Naive B cell (primary cell): ENCODE measurements around the gene RALGPS1. TPM values are rescaled to one million over a fixed set of nuclear protein-coding genes. Genes with fewer than 3 reads are reported as not detected.
A peak's percentile ranks its signal among the peaks of the same experiment; 100 is the strongest.

Experiments
- ATAC-seq, 2 donors: fragments of 150-1000 bp; cut with Tn5 transposase; 2 replicates each; pipeline ENCODE4 v1.10.0; 2021; ENCODE audit warnings: low read depth in 2 of 2, mild to moderate bottlenecking in 2 of 2, moderate library complexity in 2 of 2
- DNase-seq: peaks from one replicate; pipeline ENCODE4 v3.0.0; 2022
- H3K27ac Mint-ChIP-seq, 6 donors: one replicate each; pipeline ENCODE4 v1.8.0; 2020 to 2022; ENCODE audit warnings: mild to moderate bottlenecking in 6 of 6, mixed read lengths in 6 of 6, moderate library complexity in 5 of 6, inconsistent platforms in 2 of 6
- H3K27me3 Mint-ChIP-seq, 3 donors: one replicate each; pipeline ENCODE4 v1.8.0; 2021 to 2022; ENCODE audit warnings: mixed read lengths in 3 of 3, mild to moderate bottlenecking in 1 of 3
- H3K36me3 Mint-ChIP-seq, 2 donors: one replicate each; pipeline ENCODE4 v1.8.0; 2020 to 2022; ENCODE audit warnings: mixed read lengths in 2 of 2, inconsistent platforms in 1 of 2, mild to moderate bottlenecking in 1 of 2
- H3K4me1 Mint-ChIP-seq, 3 donors: one replicate each; pipeline ENCODE4 v1.8.0; 2020 to 2022; ENCODE audit warnings: mixed read lengths in 3 of 3, inconsistent platforms in 1 of 3, mild to moderate bottlenecking in 1 of 3, moderate library complexity in 1 of 3
- H3K4me3 Mint-ChIP-seq, 8 donors: one replicate each; pipeline ENCODE4 v1.8.0; 2020 to 2022; ENCODE audit warnings: mild to moderate bottlenecking in 8 of 8, mixed read lengths in 8 of 8, moderate library complexity in 8 of 8, inconsistent platforms in 2 of 8
- H3K9me3 Mint-ChIP-seq, 7 donors: one replicate each; pipeline ENCODE4 v1.8.0; 2020 to 2022; ENCODE audit warnings: mixed read lengths in 7 of 7, mild to moderate bottlenecking in 5 of 7, inconsistent platforms in 2 of 7, moderate library complexity in 1 of 7
- polyA plus RNA-seq, 6 donors: library from polyadenylated mRNA; unstranded; fragments of 300-500 nt; fragmentation: Illumina TruSeq; gene quantifications; one replicate each; pipeline ENCODE4 v1.2.3, GENCODE V29; 2021; ENCODE audit warnings: low read depth in 6 of 6

The RALGPS1 gene
- polyA plus RNA-seq, 6 donors from 2014 or later, result 3.0 to 7.9 (median 5.4) TPM

DNA sequence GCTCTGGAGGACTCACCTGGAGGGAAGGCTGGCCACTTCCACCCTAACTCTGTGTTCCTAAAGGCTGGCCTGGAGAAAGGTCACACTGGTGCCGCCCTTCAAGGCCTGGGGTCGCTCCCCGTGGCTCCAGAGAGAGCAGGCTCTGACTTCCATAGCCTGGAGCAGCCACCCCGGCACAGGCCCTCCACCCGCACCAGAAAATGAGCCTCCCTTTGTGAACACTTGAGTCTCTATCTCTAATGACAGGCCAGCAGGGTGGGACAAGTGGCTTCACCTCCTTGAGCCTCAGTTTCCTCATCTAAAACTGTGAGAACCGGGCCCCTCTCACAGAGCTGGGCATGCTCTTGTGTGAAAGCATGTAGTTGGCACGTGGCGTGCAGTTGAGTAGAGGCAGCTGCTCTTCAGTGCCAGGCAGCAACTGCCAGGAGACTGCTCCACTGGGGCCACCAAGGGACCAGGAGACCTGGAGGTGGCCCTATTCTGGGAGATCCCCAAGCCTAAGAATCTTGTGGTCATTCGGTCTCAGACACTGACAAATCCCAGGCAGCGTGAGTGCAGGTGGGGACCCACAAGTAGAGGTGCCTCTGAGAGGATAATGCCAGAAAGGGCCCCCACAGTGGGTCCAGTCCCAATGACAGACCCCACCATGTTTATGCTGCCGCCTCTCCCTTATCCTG lies 293.3 kb downstream of the RALGPS1 start:
- no peak for ATAC-seq
- DNase-seq, result no peak
- H3K27me3 Mint-ChIP-seq, result no peaks in the 10 kb centered on the region
- H3K27ac Mint-ChIP-seq, result no peak overlapping the region
- H3K4me1 Mint-ChIP-seq, result no peaks in the 10 kb centered on the region
- no peaks in the 10 kb centered on the region for H3K9me3 Mint-ChIP-seq
- no peak overlapping the region for H3K4me3 Mint-ChIP-seq
- H3K36me3 Mint-ChIP-seq, result no peaks in the 10 kb centered on the region

DNA sequence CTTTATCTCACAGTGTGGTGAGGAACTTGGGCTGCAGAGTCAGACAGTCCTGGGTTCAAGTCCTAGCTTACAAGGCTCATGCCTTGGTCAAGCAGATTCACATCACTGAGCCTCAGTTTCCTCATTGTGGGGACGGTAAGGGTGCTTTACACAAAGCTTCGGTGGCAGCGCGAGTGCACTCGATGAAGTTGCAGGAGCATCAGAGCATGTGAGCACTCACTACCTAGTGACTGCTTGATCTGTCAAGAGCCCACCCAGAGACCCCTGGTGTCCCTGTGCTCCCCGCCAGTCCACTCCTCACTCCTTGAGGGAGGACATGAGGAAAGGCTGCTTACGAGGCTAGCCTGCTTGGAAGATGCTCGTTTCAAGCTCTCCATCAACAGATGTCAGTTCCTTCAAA lies 293.8 kb downstream of the RALGPS1 start:
- H3K4me1 Mint-ChIP-seq, result no peaks in the 10 kb centered on the region
- ATAC-seq (no peak), DNase-seq (no peak)
- H3K27ac Mint-ChIP-seq, result no peak overlapping the region
- H3K4me3 Mint-ChIP-seq, result no peak overlapping the region
- H3K36me3 Mint-ChIP-seq, result no peaks in the 10 kb centered on the region
- no peaks in the 10 kb centered on the region for H3K27me3 Mint-ChIP-seq
- H3K9me3 Mint-ChIP-seq, result no peaks in the 10 kb centered on the region

DNA sequence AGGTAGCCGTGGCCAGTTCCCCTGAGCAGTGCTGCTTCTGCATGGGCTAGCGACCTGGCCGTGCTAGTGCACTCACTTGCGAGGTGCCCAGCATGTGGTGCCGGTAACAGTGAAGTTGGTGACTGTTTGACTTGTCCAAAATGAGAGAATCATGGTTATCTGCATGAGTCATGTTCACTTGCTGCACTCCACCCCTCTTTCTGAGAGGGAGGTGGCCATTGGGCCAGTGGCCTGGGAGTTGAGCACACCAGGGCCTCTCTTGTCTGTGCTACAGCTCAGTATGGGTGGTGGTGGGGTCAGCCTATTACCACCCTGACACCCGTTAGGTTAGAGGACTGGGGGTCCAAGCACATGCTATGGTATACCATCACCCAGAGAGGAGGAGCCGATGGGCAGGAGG lies 294.6 kb downstream of the RALGPS1 start:
- no peak for ATAC-seq
- Mint-ChIP-seq H3K27me3 (no peaks in the 10 kb centered on the region), H3K27ac (no peak overlapping the region), H3K36me3 (no peaks in the 10 kb centered on the region), H3K9me3 (no peaks in the 10 kb centered on the region), H3K4me3 (no peak overlapping the region), H3K4me1 (no peaks in the 10 kb centered on the region)
- no peak for DNase-seq

DNA sequence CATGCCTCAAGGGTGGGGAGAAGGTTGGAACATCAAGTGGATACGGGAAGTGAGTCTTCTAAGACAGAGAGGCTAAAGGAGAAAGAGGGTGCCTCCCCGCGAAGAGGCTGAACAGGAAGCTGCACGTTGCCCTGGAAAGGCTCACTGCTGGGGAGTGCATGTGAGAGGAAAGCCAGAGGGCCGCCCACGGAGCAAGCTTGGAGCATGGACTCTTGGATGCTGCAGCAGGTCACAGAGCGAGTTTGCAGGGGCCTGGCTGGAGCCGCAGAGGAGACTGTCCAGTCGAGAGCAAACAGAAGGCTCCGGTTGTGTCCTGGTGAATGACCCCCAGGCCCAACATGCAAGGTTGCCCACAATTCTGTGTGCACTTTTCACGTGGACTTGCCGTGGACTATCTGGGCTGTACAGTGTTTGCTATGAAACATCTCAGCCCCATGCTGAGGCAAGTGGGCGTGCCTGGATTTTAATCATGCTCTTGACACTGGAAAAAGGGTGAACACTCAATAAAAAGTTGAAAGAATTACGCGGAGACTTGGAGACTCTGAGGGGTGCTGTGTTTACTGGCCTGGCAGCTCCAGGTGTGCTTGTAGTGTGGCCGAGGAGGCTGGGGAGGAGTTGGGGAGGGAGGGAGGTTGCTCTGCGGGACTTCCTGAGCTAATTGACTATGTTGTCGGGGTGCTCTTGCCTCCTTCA lies 295.5 kb downstream of the RALGPS1 start:
- Mint-ChIP-seq H3K4me1 (peaks cover 2 to 7% (median 5%) of the 10 kb centered on the region in 3 donors), H3K36me3 (no peaks in the 10 kb centered on the region), H3K27me3 (no peaks in the 10 kb centered on the region), H3K9me3 (no peaks in the 10 kb centered on the region), H3K4me3 (peak overlapping the region in 1 of 8 donors; percentile 68), H3K27ac (peak overlapping the region in 1 of 6 donors; percentile 68)
- no peak for ATAC-seq
- DNase-seq, result no peak

DNA sequence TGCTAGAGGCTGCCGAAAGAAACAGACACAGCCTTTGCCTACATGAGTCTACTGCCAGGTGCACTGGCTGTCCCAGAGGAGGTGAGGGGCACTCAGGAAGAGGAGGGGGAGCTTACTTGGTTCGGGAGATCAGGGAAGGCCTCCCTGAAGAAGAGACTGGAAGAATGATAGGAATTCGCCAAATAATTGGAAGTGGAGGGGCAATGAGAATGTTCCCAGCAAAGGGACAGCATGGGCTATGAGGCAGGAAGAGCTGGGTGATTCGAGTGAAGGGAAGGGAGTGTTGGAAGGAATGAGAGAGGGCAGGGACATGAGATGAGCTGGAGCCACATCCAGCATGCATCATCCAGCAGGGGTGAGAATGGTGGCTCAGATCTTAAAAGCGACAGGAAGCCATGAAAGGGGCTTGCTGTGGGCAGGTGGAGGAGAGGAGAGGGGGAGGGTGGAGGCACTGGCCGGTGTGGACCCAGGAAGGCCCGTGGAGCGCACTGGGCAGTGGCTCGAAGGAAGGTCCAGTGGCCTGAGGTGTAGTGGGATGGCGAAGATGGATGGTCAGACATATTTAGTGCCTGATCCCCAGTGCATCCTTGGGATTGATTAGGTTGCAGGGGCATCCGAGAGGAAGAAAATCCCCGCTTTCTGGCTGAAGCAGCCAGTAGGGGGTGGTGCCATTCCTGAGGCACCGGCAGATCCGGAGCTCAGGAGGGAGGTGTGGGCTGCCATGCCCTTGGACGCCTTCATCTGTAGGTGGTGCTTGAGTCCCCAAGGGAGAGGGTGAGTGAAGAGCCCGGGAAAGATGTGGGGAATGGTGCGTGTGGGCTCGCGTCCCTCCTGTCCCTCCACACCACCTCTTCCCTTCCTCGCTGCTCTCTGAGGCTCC lies 296.5 kb downstream of the RALGPS1 start:
- peaks cover 2 to 7% (median 5%) of the 10 kb centered on the region in 3 donors for H3K4me1 Mint-ChIP-seq
- DNase-seq (no peak), ATAC-seq (no peak)
- no peaks in the 10 kb centered on the region for H3K36me3 Mint-ChIP-seq
- H3K27ac Mint-ChIP-seq, result no peak overlapping the region
- no peaks in the 10 kb centered on the region for H3K27me3 Mint-ChIP-seq
- no peak overlapping the region for H3K4me3 Mint-ChIP-seq
- H3K9me3 Mint-ChIP-seq, result no peaks in the 10 kb centered on the region

DNA sequence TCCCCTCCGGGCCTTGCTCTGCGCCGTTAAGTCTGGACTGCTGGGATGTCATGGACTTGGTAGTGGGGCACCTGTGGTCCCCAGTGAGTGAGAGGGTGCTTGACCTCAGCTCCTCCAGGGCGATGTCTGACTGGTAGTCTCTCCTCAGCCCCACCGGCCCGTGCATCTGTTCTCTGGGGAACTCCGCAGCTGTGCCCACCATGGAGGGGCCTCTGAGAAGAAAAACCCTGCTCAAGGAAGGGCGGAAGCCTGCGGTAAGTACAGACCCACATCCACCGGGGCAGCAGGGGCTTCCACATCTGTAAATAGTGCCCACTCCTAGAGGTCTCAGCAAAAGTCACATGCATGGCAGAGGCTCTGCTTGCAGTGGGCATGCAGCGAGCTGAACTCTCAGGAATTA lies 297.4 kb downstream of the RALGPS1 start:
- Mint-ChIP-seq H3K4me3 (no peak overlapping the region), H3K27me3 (no peaks in the 10 kb centered on the region), H3K36me3 (no peaks in the 10 kb centered on the region), H3K9me3 (no peaks in the 10 kb centered on the region), H3K27ac (peak overlapping the region in 1 of 6 donors; percentile 58), H3K4me1 (peaks cover 2 to 7% (median 5%) of the 10 kb centered on the region in 3 donors)
- ATAC-seq (no peak), DNase-seq (no peak)

DNA sequence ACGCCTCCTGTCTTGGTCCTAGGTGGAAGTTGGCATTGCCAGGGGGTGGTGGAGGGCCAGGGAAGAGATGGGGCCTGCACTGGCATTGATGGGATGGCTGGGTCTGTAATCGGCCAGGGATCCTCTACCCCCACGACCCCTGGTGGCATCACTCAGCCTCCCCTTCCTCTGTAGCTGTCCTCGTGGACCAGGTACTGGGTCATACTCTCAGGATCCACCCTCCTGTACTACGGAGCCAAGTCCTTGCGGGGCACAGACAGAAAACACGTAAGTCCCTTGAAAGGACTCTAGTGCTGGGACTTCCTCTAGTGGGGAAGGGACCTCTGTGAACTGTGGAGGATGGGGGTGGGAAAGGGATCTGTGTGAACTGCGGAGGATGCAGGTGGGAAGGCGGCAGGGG lies 297.9 kb downstream of the RALGPS1 start:
- H3K4me3 Mint-ChIP-seq, result no peak overlapping the region
- no peaks in the 10 kb centered on the region for H3K9me3 Mint-ChIP-seq
- no peak for ATAC-seq
- no peak for DNase-seq
- H3K27me3 Mint-ChIP-seq, result no peaks in the 10 kb centered on the region
- peak overlapping the region in 1 of 6 donors; percentile 58 for H3K27ac Mint-ChIP-seq
- H3K36me3 Mint-ChIP-seq, result no peaks in the 10 kb centered on the region
- H3K4me1 Mint-ChIP-seq, result peaks cover 2 to 7% (median 5%) of the 10 kb centered on the region in 3 donors

DNA sequence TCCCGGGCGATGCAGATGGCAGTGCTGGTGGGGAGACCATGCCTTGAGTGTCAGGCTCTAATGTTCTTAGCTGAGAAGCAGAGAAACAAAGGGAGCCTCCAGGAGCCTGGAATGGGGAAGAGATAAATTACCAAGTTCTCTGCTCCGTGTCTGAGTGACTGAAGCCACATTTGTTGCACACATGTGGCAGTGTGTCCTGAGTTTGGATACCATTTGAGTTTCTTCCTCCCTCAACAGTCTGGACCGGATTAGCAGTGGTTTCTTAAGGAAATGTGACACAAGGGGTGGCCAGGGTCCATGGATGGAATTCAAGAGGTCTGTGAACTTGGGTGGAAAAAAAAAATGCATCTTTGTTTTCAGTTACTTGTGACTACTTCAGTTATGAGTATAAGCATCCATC lies 299.3 kb downstream of the RALGPS1 start:
- H3K36me3 Mint-ChIP-seq, result no peaks in the 10 kb centered on the region
- no peaks in the 10 kb centered on the region for H3K9me3 Mint-ChIP-seq
- no peak overlapping the region for H3K4me3 Mint-ChIP-seq
- no peaks in the 10 kb centered on the region for H3K27me3 Mint-ChIP-seq
- H3K27ac Mint-ChIP-seq, result no peak overlapping the region
- DNase-seq, result no peak
- no peak for ATAC-seq
- H3K4me1 Mint-ChIP-seq, result peaks cover 2 to 7% (median 5%) of the 10 kb centered on the region in 3 donors

DNA sequence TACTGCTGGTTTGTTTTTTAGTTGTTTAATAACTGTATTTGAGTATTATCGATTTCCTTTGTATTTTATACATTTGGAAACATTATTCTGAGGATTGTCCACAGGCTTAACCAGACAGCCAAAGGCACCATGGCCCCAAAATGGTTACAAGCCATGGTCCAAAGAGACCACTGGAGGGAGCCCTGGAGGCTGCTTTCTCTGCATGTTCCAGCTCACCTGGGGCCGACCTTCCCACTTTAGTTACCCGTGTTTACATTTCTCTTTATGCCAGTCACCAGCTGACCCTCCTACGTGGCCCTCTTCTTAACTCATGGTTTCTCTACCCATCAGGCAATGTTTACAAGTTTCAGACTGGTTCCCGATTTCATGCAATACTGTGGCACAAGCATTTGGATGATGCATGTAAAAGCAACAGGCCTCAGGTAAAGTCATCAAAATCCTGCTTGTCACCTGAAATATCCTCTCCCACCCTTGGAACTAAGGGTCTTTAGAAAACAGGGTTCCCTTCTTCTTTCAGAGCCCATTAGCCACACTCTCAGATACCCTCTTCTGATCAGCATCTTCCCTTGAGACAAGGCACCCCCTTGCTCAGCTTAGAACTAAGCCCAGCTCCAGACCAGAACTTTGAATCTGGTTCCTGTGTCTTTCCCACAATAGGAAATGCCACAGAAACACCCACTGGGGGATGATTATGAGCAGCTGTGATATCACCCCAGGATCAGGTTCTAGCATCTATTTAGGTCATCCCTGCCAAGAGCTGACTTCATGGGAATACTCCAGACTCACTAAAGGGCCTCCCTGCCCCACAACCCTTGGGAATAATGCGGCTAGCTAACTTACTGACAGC lies 300.1 kb downstream of the RALGPS1 start:
- H3K9me3 Mint-ChIP-seq, result no peaks in the 10 kb centered on the region
- peaks cover 2 to 7% (median 5%) of the 10 kb centered on the region in 3 donors for H3K4me1 Mint-ChIP-seq
- DNase-seq, result peak; percentile 45
- no peaks in the 10 kb centered on the region for H3K36me3 Mint-ChIP-seq
- ATAC-seq, result peak; percentile 68 to 91
- no peak overlapping the region for H3K4me3 Mint-ChIP-seq
- H3K27ac Mint-ChIP-seq, result no peak overlapping the region
- no peaks in the 10 kb centered on the region for H3K27me3 Mint-ChIP-seq

DNA sequence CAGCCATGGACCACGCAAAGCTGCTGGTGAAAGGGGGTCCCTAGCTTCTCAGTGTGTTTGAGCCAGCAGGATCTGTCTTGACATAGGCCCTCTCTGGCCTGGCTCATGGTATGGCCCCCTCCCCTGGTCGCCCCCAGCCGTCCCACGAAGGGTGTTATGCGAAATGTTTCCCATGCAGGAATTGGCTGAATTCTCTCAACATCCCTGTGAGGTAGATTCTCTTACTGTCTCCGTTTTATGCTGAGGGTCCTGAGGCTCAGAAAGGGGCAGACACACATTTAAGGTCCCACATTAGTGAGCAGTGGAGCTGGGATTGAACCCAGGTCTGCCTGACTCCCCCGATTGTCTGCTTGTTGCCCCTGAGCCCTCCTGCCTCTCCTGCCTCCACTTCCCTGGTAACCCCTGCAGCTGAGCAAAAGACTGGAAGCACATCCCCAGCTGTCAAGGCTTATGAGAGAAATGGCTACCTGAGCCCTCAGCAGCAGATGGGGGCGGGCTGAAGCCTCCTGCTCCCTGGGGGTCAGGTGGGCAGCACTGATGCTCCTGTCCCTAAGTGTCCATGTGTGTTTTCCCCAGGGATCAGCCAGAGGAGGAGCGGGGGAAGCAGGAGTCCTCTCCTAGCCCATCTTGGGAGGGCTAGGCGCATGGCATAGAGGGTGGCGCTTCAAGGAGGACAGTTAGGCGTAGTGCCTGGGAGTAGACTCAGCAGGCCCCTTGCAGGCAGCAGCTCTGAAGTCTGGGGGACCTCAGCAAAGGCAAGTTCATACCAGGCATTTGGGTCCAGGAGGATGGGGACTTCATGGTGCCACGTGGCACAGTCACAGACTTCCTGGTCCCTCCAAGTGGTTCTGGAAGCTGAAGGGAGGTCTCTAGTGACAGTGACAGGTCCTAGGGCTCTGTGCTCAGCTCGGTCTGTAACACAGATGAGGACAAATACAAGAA lies 301.0 kb downstream of the RALGPS1 start:
- Mint-ChIP-seq H3K9me3 (no peaks in the 10 kb centered on the region), H3K36me3 (no peaks in the 10 kb centered on the region), H3K4me3 (no peak overlapping the region), H3K27ac (no peak overlapping the region), H3K4me1 (peaks cover 2 to 7% (median 5%) of the 10 kb centered on the region in 3 donors), H3K27me3 (no peaks in the 10 kb centered on the region)
- ATAC-seq (no peak), DNase-seq (no peak)

DNA sequence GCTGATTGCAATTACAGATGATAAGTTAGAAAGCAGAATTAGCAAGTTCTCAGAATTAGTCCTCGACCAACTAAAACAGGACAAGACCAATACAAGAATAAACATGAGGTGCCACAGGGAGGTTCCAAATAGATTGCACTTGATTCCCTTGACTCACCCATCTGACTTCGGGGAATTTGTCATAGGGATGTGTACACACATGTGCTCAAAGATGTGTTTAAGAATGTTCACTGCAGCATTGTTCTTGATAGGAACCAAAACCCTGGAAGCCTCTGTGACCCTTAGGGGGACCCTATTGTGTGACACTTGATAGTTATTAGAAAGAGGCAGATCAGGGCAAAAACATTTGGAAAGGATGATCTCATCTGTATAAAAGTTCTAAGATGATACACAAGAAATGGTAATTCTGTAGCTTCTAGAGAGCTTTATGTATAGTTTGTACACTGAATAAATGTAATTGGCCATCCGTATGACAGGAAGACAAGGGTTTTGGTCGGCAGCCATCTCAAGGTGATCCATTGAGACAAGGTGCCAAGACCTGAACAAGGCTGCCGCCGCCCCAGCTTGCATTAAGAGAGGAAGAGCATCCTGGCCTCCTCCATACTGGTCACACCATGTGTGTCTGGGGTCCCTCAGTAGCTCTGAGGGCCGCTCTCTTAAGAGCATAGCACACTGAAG lies 301.8 kb downstream of the RALGPS1 start:
- peak overlapping the region in 2 of 6 donors; percentile 12 to 32 for H3K27ac Mint-ChIP-seq
- no peaks in the 10 kb centered on the region for H3K9me3 Mint-ChIP-seq
- peaks cover 2 to 7% (median 6%) of the 10 kb centered on the region in 3 donors for H3K4me1 Mint-ChIP-seq
- H3K36me3 Mint-ChIP-seq, result no peaks in the 10 kb centered on the region
- no peak overlapping the region for H3K4me3 Mint-ChIP-seq
- no peak for ATAC-seq
- H3K27me3 Mint-ChIP-seq, result no peaks in the 10 kb centered on the region
- DNase-seq, result no peak

DNA sequence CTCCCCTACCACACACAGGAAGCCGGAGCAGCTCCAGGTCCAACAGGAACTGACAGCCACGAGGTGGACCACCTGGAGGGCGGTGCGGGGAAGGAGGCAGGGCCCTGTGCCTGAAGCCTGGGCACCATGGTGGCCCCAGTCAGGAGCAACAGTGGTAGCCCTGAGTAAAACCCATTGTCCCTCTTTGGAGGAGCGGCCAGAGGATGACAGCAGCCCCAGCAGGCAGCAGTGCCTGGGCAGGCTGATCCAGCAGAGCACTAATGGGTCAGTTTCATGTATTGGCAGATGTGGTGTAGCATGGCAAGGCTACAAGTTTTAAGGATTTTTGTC lies 302.3 kb downstream of the RALGPS1 start:
- no peaks in the 10 kb centered on the region for H3K36me3 Mint-ChIP-seq
- H3K27me3 Mint-ChIP-seq, result no peaks in the 10 kb centered on the region
- no peak overlapping the region for H3K4me3 Mint-ChIP-seq
- peaks cover 7 to 9% (median 9%) of the 10 kb centered on the region in 3 donors for H3K4me1 Mint-ChIP-seq
- H3K27ac Mint-ChIP-seq, result peak overlapping the region in 1 of 6 donors; percentile 12
- no peaks in the 10 kb centered on the region for H3K9me3 Mint-ChIP-seq
- DNase-seq, result no peak
- no peak for ATAC-seq
